Fibroblast of skin of scalp (primary cell): ENCODE data around the gene GNA12.

Source experiments
- DNase-seq: peaks from one replicate; pipeline ENCODE4 v3.0.0-alpha.2; 2013

Gene GNA12

DNA sequence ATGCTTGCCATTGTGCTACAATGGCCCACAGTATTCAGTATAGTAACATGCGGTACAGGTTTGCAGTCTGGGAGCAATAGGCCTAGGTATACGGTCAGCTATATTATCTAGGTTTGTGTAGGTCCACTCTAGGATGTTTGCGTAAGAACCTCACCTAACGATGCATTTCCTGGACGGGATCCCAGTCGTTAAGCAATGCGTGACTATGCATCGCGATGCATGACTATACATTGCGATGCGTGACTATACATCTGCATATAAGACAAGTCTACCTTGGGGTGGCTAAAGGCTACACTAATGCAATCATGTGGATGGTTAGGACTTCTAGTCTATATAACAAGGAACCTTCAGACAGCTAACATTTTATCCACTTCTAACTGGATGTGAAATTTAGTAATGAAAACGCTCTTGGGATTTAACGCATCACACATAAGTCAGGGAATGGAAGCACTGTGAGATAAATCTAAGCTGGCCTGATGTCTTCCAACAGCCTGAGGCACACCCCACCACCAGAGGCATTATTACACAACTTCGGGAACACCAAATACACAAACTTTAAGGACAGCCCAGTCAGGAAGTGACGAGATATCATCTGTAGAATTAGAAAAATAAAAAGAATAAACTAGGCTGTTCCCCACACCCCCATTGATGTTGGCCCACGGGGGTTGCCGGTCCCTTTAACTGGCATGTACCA lies 9.2 kb downstream of the GNA12 start:
- DNase-seq: no peak

DNA sequence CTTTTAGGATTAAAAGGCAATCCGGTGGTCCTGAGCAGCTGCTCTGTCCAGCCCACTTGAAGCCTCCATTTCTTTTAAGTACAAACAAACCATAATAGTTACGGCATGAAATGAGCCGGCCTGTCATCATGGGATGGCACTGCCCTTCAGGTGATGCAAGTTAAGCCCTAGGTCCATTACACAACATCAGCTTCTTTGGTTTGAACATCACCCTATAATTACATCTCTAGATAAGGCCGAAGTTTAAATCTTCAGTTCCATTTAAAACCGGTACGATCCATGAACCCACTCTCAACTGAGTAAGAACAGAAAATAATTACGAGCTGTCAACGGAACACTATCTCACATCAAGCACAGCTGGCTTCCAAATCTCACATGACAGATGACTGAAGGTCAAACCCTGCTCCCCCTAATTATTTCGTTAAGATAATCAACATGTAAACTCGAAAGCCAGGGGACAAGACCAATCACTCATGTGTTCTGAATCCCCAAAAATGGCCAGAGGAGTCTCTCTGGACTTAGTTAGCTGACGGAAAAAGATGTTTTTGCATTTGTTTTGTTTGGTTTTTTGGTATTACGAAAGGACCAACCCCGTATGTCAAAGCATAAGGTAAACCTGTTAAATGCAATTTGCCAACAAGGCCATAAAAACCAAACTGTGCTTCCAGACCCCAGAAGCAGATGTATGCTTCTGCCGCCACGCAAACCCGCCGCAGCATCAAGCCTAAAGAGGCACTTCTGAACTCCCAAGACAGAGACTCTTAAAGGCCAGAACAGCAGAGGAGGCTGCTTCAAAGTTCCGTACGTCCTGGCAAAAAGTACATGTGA lies 10.8 kb downstream of the GNA12 start:
- DNase-seq: no peak

DNA sequence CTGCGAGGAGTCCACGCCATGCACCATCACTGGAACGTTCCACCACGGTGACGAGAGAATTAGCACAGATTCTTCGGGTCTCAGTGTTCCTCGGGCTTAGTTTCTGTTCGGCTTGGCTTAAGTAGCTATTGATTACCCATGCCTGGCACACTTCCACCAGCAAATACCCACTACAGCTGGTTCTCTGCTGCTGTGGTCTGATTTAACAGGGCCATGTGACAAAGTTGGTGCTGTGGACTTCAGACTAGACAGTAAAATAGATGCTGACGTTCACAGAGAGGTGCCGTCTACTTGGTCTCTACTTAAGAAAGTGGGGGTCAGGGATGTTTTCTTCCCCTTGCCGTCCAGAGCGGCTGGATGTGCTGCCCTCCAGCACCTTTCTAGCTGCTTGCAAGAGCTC lies 11.6 kb downstream of the GNA12 start:
- no peak for DNase-seq

GRCh38 chr7:2830609-2831376 lies 13.3 kb downstream of the GNA12 start:
- DNase-seq: no peak

- DNase-seq: no peak
Observed at GRCh38 chr7:2829040-2829439, 15.1 kb downstream of the GNA12 start.

- DNase-seq: no peak
Observed at GRCh38 chr7:2826771-2827170, 17.3 kb downstream of the GNA12 start.

GRCh38 chr7:2825559-2826227 lies 18.4 kb downstream of the GNA12 start:
- DNase-seq: no peak

DNA sequence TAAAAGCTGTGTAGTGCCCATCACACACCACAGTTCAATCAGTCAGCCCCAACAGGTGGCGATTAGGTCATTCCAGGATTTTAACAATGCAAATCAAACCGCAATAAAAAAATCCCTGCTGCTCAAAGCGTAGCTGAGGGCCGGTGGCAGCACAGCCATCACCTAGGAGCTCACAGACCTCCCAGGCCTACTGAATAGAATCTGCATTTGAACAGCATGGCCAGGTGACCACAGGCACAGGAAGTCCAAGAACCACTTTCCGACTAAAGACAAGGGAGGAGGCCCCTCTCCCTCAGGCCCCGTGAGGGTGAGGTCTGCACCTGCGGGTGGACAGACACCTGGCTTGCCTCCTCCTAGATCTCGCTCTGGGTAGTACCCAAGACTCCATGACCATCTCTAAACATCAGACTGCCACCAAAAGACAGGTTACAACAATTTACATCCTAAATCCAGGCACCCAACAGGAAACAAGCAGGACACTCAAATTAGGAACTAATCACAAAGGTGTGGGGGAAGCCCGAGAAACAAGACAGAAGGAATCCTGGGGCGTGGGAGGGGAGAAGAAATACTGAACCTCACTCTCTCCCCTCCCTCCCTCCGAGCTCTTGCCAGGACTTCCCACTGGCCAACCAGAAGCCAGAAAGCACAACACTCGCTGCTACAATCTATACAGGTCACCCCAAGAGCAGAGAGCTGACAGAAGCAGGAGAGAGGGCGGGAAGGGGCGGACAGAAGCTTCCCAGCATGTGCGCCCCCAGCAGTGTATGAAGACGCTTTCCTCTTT lies 19.2 kb downstream of the GNA12 start:
- no peak for DNase-seq

DNA sequence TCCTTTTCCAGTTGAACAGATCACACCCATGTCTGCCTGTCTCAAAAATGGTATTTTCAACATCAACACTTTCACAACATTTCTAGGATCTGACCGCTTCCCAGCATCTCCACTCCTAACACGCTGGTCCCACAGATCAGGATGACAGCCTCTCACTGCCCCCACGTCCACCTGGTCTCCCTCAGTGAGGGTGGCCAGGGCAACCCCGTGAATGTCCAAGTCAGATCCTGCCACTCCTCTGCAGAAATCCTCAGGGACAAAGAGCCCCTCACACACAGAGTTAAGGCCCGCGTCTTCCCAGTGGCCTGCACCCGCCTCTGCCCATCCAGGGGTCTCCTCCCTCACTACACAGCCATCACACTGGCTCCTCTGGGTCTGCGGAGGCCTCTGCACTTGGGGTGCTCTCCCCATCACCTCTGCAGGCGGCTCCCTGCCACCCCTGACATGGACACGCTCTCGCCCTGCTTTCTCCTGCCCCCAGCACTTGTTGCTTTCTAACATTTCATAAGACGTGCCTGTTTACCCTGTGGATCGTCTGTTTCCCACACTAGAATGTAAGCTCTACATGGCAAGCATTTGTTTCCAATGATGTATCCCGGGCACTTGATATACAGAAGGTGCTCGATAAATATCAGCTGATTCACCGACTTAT lies 20.0 kb downstream of the GNA12 start:
- DNase-seq: no peak

DNA sequence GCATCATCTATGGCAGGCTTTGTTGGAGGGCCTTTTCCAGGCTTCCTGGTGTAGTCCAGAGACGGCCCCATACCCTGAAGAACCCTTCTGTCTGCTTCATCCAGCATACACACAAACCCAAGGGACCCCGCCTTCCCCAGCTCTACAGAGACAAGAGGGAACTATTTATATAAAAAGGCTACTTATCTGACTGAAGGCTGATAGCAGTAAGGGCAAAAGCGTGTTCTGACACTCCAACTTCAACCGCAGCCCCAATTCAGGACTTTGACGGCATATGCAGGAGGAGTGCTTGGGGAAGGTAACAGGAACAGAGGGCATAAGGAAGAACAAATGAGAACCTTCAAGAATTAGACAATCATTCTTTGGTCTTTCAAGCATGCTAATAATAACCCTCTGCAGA lies 21.0 kb downstream of the GNA12 start:
- no peak for DNase-seq

GRCh38 chr7:2821842-2822507 lies 22.1 kb downstream of the GNA12 start:
- peak; percentile 89 for DNase-seq

DNA sequence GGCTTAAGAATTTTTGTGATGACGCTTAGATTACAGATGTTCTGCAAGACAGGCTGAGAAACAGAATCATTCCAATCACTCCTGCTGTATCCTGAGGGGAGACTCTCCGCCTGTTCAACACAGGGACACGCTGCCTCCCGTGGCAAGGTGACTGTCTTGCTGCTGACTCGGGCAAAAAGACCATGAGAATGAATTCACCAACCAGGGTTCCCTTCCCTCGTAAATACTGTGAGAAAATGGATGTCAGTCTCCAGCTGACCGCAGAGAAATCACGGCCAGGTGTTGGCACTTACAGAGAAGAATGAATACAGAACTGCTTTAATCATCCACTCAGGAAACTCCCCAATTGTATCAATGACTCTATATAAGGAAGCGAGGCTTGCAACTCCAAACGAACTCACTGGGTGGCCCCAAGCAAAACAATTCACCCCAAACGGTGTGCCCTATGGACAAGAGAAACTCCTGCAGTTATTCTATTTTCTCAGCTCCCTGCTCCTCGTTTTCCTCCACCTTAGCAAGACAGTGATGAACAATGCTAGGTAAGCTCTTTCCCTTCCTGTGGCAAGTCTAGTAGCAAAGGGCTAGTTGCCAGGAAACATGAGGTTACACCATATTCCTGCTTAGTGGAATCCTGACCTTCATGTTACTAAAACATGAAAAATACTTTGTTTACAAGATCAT lies 22.8 kb downstream of the GNA12 start:
- peak; percentile 79 for DNase-seq

DNA sequence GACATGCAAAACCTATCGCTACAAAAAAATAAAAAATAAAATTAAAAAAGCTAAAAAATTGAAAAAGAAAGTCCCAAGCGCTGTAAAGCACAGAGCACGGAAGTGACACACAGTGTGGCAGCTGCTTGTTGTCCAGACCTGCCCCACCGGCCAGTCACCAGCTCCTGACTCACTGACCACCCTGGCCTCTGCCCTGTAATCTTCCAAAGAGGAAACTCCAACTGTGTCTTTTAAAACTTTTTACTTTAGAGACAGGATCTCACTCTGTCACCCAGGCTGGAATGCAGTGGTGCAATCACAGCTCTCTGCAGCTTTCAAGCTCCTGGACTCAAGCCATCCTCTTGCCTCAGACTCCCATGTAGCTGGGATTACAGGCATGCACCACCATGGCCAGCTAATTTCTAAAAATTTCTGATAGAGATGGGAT lies 23.6 kb downstream of the GNA12 start:
- peak; percentile 97 for DNase-seq

DNA sequence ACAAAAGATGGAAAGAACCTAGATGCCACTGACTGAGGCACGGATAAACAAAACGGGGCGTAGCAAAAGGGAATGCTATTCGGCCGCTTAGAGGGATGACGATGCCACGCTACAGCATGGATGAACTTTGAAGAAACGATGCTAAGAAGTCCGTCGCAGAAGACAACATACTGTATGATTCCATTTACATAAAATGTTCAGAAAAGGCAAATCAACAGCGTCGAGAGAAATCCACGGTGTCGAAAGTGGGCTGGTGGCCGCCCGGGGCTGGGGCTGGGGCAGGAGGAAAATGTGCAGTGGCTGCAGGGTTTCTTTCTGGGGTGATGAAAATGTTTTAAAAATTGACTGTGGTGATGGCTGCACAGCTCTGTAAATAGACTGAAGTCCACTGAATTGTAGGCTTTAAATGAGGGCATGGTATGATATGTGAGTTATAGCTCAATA lies 24.1 kb downstream of the GNA12 start:
- DNase-seq: no peak

DNA sequence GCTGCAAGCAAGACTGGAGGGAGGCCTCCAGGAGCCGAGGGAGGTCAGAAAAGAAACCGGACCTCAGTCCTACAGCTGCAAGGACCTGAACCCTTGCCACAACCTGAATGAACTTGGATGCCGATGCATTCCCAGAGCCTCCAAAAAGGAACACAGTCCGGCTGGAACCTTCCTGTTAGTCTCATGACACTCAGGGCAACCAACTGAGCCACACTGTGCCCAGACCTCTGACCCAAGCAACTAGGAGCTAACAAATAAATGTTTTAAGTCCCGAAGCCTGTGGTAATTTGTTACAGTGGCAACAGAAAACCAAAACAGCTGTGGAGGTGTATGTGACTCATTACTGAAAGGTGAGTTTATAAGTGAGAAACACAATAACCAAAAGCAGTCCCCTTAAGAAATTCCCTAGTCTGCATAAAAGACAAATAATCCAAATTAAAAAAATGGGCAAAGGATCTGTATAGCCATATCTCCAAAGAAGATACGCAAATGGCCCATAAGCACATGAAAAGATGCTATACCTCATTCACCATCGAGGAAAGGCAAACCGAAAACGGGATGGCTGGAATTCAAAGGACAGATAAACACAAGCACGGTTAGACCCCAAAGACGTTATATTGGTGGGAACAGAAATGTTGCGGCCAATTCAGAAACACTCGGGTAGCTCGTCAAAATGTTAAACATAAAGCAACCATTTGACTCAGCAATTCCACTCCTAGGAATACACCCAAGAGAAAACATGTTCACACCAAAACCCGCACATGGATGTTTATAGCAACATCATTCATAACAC lies 24.8 kb downstream of the GNA12 start:
- no peak for DNase-seq

DNA sequence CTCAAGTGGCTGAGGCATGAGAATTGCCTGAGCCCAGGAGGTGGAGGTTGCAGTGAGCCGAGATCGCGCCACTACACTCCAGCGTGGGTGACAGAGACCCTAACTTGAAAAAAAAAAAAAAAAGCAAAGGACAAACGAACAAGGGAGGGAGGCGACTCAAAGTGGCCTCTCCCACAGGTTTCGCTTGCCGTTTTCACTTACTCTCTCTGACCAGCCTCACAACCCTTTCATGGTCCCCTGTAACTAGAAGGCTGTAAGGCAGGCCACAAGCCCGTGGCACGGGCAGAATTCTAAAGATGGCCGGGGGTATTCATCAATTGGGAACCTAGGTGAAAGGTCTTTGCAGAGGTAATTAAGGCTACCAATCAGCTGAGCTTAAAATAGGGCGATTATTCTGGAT lies 25.5 kb downstream of the GNA12 start:
- no peak for DNase-seq

DNA sequence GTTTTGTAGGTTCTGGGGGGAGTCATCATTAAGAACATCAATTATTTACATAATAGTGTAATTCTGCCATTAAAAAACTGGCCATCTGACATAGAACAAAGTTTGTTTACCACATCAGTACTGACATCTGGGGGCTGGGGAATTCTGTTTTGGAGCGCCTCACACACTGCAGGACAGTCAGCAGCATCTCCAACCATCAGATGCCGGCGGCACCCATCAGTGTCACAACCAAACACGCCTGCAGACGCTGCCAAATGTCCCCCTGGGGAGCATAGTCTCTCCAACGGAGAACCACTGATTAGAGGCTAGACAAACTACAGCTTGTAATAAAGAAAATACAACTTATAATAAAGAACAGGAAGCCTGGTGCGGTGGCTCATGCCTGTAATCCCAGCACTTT lies 26.0 kb downstream of the GNA12 start:
- no peak for DNase-seq

- DNase-seq: no peak
Observed at GRCh38 chr7:2817456-2817855, 26.7 kb downstream of the GNA12 start.

DNA sequence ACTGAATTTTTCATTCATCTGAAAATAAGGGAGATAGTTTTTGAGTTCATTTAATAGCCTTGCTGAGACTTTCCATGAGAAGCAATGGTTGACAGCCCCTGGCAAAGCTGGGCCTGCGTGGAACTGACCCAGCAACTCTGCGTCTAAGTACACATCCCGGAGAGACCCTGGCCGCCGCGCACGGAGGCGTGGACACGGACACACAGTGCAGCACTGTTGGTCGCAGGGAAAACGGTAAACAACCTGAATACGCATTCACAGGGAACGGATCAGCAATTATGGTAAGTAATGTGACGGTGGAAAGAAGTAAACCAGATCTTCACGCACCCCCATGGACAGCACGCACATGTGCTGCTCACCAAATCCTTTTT lies 28.2 kb downstream of the GNA12 start:
- no peak for DNase-seq
